Endometrial microvascular endothelial cells (primary cell): ENCODE results near the gene ANGPTL8. TPM values are rescaled to one million over a fixed set of nuclear protein-coding genes. Genes with fewer than 3 reads are reported as not detected.

ENCODE experiments used
- in situ Hi-C: cut with HindIII; loops from 2 replicates; pipeline ENCODE4 v1.10.0; 2017; ENCODE audit warnings: low sequenced_read_pairs, low pct_unique_long_range_greater_than_20kb; ENCODE audit errors: inconsistent ontology term
- total RNA-seq: library from RNA; depleted of rRNA; stranded (reverse); fragments of >200 nt; gene quantifications from one replicate; pipeline ENCODE4 v1.2.3, GENCODE V29; 2015; ENCODE audit errors: inconsistent ontology term

Gene ANGPTL8
- total RNA-seq, 1 donor from 2014 or later = not detected

- in situ Hi-C loops = no loop called here
Measured at GRCh38 chr19:11252665-11253355, 13.4 kb downstream of the ANGPTL8 start.

DNA sequence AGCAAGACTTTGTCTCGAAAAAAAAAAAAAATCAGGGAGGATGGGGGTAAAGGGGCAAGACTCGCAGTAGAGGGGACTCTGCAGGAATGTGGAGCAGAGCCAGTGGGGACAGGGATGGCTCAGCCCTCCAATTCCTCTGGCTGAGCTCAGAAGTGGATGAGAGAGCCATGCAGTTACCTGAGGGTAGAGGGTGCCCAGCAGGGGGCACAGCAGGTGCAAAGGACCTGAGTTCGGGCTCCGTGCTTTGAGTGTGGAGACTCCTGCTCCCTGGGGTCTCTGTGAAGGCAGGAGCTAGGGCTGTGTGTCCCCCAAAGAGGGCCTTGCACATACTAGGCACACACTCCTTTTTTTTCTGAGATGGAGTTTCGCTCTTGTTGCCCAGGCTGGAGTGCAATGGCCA lies 15.2 kb downstream of the ANGPTL8 start:
- in situ Hi-C loops = no loop called here

DNA sequence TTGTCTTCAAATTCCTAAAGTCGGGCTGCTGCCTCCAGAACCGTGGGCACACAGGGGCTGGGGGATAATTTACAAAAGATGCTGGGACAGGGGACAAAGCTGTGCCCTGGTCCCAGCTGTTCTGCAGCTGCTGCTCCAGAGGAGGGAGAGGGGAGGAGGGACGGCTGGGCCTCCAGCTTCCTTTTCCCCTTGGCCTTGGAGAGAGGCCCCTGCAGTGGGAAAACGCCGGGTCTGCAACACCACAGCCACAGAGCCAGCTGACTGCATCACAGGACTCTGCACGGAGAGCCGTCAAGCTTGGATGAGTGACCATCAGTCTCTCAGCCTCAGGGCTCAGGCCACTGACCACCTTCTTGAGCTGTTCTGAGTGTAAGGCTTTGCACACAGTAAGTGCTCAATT lies 16.8 kb downstream of the ANGPTL8 start:
- in situ Hi-C loops = no loop called here

- in situ Hi-C loops = no loop called here
Measured at GRCh38 chr19:11257846-11258380, 18.5 kb downstream of the ANGPTL8 start.

DNA sequence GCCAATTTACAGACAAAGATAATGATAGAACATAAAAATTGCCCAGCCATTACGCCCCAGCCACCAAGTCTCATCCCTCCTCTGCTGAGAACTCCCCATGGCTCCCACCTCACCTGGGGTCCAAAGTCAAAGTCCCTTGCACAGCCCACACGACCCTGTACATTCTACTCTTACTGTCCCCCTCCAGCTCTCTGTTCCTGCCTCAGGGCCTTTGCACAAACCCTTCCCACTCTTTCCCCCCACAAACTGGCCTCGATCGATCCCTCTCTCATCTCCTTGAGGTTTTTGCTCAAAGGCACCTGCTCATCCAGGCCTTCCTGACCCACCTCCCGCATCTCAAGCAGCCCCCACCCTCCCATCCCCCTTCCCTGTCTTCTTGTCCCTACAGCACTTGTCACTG lies 21.6 kb downstream of the ANGPTL8 start:
- in situ Hi-C loops = no loop called here

DNA sequence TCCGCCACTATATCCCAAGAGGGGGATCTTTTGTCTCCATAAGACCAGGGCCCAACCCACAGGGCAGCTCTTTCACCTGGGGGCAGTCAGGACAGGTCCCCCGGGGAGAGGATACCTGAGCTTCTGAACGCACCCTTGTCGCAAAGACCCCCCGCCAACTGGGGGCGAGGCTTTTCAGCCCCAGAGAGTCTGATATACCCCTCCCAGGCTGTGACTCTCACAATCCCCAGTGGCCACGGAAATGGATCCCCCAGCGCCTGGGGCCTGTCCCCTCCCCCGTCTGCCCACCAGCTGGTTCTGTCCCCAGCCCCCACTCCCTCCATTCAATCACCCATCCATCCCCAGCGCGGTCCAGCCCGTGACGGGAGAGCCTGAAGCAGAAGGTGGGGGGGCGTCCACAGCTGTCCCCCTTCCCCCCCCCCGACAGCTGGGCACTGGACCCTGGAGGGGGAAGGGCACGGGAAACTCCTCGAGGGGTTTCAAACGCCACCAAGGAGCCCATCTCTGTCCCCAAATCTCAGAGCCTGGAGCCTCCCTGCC lies 22.1 kb downstream of the ANGPTL8 start:
- in situ Hi-C loops = no loop called here

DNA sequence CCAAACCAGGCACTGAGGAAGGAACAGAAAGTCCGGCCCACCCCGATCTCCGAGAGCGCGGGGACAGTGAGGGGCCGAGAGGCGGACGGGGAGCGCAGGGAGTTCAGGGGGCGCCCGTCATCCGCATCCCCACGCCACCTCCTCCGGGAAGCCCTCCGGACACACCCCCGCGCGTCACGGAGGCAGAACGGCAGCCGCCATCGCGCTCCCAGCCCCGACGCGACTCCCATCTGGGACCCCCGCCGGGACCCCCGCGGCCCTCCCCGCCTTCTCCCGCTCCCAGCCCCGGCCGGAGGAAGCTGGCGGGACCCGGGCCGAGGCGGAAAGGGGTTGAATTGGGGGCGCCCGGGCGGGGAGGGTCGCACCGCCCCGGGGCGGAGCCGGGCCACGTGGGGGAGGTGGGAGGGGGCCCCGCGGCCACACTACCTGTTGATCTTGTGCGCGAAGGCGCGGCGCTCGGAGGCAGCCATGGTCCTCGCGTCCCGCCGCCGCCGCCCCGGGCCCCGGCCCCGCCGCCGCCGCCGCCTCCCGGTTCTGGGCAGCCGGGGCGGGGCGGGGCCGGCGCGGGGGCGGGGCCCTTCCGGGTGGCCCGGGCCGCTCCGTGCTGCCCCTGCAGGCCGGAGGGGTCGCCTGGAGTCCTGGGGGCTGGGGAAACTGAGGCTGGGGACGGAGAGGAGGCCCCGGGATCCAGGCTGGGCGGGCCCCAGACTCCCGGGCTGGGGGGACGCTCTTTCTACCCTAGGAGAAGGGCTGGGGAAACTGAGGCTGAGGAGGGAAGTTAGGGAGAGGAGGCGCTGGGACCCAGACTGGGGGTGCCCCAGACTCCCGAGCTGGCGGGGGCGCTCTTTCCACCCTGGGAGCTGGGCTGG lies 22.8 kb downstream of the ANGPTL8 start, which contains the start of gene DOCK6:
TSS of gene DOCK6 (minus strand) at position 554 of the 869 bp plus-strand sequence. CDS start at position 470, 84 bp downstream.
- in situ Hi-C loops = no loop called here

- in situ Hi-C loops = no loop called here
Measured at GRCh38 chr19:11263726-11264125, 24.3 kb downstream of the ANGPTL8 start.

GRCh38 chr19:11264452-11265176 lies 25.2 kb downstream of the ANGPTL8 start:
- in situ Hi-C loops = no loop called here

DNA sequence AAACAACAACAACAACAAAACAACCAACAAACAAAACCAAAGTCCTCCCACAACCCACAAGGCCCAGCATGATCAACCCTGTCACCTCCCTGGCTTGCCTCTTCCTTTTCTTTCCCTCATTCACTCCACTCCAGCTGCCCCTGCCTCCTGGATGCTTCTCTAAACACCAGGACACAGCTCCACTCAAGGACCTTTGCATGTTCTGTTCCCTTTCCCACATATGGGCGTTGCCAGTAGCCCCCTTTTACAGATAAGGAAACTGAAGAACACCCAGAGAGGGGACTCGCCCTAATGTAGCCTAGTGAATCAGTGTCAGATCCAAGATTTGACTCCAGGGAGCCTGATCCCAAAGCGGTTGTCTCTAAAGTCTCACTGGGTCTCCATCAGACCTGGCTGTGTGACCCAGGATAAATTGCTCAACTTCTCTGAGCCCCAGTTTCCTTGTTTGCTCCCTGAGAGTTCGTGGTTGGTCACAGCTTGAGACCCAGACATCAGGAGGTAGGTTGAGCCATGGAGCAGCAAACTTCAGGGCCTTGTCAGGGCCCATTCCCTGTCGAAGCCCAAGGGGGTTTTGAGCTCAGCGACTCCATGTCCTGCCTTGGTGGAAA lies 25.9 kb downstream of the ANGPTL8 start:
- in situ Hi-C loops = no loop called here

- in situ Hi-C loops = no loop called here
Measured at GRCh38 chr19:11265785-11266236, 26.4 kb downstream of the ANGPTL8 start.

GRCh38 chr19:11267316-11268085 lies 28.1 kb downstream of the ANGPTL8 start:
- in situ Hi-C loops = no loop called here

DNA sequence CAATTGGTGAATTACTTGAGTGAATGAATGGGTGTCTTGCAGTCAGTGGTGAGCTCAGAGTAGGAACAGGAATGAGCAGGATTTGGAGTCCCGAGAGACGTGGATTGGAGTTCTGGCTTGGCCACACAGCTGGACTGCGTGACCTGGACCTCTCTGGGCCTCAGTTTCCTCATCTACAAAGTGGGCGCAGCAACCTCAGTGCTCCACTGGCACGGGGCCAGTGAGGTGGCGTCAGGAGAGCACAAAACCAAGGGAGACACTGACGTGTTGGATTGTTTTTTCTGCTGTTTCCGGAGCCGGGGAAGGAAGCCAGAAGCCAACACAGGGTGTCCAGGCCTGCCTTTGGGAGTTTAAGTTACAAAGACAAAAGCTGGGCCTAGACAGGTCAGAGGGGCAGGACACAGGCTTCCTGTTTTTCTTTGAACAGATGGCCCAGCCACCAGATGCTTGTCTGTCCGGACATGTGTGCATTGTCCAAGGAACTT lies 29.4 kb downstream of the ANGPTL8 start:
- in situ Hi-C loops = no loop called here

GRCh38 chr19:11269408-11269807 lies 30.0 kb downstream of the ANGPTL8 start:
- in situ Hi-C loops = no loop called here

DNA sequence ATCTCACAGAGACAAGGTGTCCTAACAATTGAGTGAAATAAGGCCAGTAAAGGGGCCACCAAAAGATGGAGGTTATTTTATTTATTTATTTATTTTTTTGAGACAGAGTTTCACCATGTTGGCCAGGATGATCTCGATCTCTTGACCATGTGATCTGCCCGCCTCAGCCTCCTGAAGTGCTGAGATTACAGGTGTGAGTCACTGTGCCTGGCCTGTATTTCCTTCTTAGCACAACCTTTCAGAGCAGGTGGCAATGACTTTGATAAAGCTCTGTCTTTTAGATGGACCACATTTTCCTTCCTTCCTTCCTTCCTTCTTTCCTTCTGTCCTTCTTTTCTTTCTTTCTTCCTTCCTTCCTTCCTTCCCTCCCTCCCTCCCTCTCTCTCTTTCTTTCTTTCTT lies 33.9 kb downstream of the ANGPTL8 start:
- in situ Hi-C loops = no loop called here

DNA sequence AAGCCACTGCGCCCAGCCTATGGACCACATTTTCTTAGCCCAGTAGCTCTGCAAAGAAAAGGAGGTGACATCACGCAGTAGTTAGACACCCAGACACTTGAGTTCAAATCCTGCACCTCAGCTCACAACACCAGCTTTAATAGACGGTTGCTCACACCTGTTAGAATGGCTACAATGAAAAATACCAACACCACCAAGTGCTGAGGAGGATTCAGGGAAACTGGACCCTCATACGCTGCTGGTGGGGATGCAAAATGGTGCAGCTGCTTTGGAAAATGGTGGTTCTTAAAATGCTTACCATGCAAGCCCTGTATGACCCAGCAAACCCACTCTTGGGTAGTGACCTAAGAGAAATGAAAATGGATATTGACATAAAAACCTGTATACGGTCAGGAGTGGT lies 34.6 kb downstream of the ANGPTL8 start:
- in situ Hi-C loops = no loop called here

GRCh38 chr19:11274533-11275086 lies 35.2 kb downstream of the ANGPTL8 start:
- in situ Hi-C loops = no loop called here
